ENCODE data around the gene UXS1. TPM values are rescaled to one million over a fixed set of nuclear protein-coding genes. Genes with fewer than 3 reads are reported as not detected.

UXS1 gene
- total RNA-seq, 2 experiments from 2014 or later = 20.5 to 21.9 TPM

DNA sequence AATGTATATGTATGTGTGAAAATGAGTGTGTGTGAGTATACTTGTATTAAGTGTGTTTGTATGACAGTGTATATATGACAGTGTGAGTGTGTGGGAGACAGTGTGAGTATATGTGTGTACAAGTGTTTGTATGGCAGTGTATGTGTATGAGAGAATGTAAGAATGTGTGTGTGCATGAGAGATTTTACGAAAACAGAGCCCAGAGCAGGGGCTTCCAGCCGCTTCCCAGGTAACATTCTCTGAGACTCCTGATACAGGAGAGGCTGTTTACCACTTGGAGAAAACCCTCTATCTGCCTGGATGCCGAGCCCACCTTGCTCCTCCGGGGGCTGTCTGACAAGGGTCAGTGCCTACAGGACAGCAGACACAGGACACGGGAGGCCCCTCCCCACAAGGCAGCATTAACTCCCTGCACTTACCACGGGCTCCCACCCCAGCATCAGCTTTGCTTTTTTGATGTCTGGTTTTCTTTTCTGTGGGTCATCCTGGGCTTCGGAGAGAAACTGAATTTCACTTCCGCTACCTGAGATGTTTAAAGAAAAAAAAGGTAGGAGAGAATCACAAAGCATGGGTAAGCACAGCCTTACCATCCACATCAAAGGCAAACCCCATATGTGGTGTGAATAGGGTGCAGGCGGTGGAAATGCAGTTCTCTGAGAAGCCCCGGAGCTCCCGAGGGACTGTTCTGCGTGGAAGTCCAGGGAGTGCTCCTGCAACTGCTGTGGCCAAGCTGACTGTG lies 97.6 kb downstream of the UXS1 start:
- ChIA-PET CTCF (ENCODE audit: unreplicated experiment) (no interaction called here), POLR2A (no interaction called here)
- no peaks in the 10 kb centered on the region for H3K4me1 ChIP-seq (ENCODE audit: insufficient read depth, low read length, poor library complexity, severe bottlenecking)
- H3K4me2 ChIP-seq (ENCODE audit: low read length) = no peak overlapping the region
- H3K9me3 ChIP-seq (ENCODE audit: low read length) = no peaks in the 10 kb centered on the region
- no peaks in the 10 kb centered on the region for H3K9me2 ChIP-seq (ENCODE audit: insufficient read depth, low read length)
- intact Hi-C loops (cut with micrococcal nuclease; ENCODE audit: unreplicated experiment) = no loop called here
- no peaks in the 10 kb centered on the region for H4K20me1 ChIP-seq (ENCODE audit: insufficient read depth, low read length)
- BruUV-seq (replicated peaks) = no TSS peak
- no peak overlapping the region for H3K4me3 ChIP-seq (ENCODE audit: low read depth, low read length, poor library complexity, severe bottlenecking)
- H3K79me2 ChIP-seq (ENCODE audit: insufficient read depth, low read depth, low read length) = no peaks in the 10 kb centered on the region
- 0 out of 2 replicates have a peak, but pooled peaks cover 5% of the 10 kb centered on the region for H3K36me3 ChIP-seq (ENCODE audit: insufficient read depth, low read length)
- no peak for TF ChIP-seq EZH2phosphoT487 (IDR thresholded peaks at IDR 0.05; ENCODE audit: borderline replicate concordance, low read depth, low read length)
- TF ChIP-seq, protein P1, sequence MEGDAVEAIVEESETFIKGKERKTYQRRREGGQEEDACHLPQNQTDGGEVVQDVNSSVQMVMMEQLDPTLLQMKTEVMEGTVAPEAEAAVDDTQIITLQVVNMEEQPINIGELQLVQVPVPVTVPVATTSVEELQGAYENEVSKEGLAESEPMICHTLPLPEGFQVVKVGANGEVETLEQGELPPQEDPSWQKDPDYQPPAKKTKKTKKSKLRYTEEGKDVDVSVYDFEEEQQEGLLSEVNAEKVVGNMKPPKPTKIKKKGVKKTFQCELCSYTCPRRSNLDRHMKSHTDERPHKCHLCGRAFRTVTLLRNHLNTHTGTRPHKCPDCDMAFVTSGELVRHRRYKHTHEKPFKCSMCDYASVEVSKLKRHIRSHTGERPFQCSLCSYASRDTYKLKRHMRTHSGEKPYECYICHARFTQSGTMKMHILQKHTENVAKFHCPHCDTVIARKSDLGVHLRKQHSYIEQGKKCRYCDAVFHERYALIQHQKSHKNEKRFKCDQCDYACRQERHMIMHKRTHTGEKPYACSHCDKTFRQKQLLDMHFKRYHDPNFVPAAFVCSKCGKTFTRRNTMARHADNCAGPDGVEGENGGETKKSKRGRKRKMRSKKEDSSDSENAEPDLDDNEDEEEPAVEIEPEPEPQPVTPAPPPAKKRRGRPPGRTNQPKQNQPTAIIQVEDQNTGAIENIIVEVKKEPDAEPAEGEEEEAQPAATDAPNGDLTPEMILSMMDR (conservative IDR thresholded peaks at IDR 0.05; ENCODE audit: low read length) = no peak
- DNase-seq (ENCODE audit: low spot score) = no peak
- H3K27ac ChIP-seq (ENCODE audit: low read depth, low read length, poor library complexity, severe bottlenecking) = no peak overlapping the region
- no peak overlapping the region for H2AFZ ChIP-seq (ENCODE audit: low read length)

DNA sequence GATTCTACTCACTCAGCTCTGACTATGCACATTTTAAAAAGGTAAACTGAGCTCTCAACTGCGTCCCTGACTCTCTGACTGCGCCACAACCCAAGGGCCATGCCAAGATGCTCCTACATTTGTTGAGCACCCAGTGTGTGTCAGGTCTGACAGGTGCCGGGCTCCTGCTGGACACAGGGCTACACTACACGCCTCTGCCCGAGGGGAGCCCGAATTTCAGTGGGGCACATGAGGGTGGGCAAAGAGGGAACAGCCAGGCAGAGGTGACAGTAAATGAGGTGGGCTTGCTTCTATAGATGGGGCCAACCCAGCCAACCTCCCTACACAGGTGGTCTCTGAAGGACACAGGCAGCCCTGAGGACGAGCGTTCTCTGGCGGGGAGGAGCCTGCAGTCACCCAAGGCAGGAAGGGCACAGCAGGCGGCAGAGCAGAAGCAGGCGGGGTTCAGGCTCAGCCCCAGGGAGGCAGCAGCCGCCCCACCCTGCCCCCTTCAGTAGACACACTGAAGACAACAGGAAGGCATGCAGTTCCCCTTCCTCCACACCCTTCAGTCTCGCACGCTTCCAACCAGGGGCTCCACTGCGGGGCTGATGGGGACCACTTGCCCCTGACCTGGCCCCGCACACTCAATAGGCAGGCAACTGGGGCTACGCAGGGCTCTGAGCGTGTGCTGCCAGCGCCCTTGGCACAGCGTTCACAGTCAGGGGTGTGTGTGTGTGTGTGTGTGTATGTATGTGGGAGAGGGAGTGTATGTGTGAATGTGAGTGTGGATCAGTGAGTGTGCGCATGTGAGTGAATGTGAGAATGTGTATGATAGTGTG lies 98.4 kb downstream of the UXS1 start:
- H3K4me1 ChIP-seq (ENCODE audit: insufficient read depth, low read length, poor library complexity, severe bottlenecking) = no peaks in the 10 kb centered on the region
- H3K9me3 ChIP-seq (ENCODE audit: low read length) = no peaks in the 10 kb centered on the region
- no peak overlapping the region for H3K27ac ChIP-seq (ENCODE audit: low read depth, low read length, poor library complexity, severe bottlenecking)
- no peak for DNase-seq (ENCODE audit: low spot score)
- no TSS peak for BruUV-seq (replicated peaks)
- CTCF ChIA-PET (ENCODE audit: unreplicated experiment) = no interaction called here
- no peaks in the 10 kb centered on the region for H3K9me2 ChIP-seq (ENCODE audit: insufficient read depth, low read length)
- no peaks in the 10 kb centered on the region for H4K20me1 ChIP-seq (ENCODE audit: insufficient read depth, low read length)
- no peak overlapping the region for H3K4me3 ChIP-seq (ENCODE audit: low read depth, low read length, poor library complexity, severe bottlenecking)
- H3K36me3 ChIP-seq (ENCODE audit: insufficient read depth, low read length) = 0 out of 2 replicates have a peak, but pooled peaks cover 5% of the 10 kb centered on the region
- TF ChIP-seq, protein P1 (conservative IDR thresholded peaks at IDR 0.05; ENCODE audit: low read length) = no peak
- TF ChIP-seq EZH2phosphoT487 (IDR thresholded peaks at IDR 0.05; ENCODE audit: borderline replicate concordance, low read depth, low read length) = no peak
- POLR2A ChIA-PET = interaction anchor here (0.7 to 0.9 kb wide), 2 partner anchors 24 to 872 kb away, joined by 3 to 4 read pairs; no protein-coding TSS in a partner anchor
- no peak overlapping the region for H2AFZ ChIP-seq (ENCODE audit: low read length)
- H3K4me2 ChIP-seq (ENCODE audit: low read length) = no peak overlapping the region
- intact Hi-C loops (cut with micrococcal nuclease; ENCODE audit: unreplicated experiment) = no loop called here
- no peaks in the 10 kb centered on the region for H3K79me2 ChIP-seq (ENCODE audit: insufficient read depth, low read depth, low read length)
